HCT116 (cell line): ENCODE results near the gene CFAP46. TPM values are rescaled to one million over a fixed set of nuclear protein-coding genes. Genes with fewer than 3 reads are reported as not detected.

Source experiments
- ATAC-seq: fragments of 200-7000 bp; cut with Tn5 transposase; 2 replicates; pipeline ENCODE4 v1.9.1; 2020; ENCODE audit warnings: mild to moderate bottlenecking, moderate library complexity
- BruUV-seq: library from RNA; stranded (reverse); fragments of 400-500 nt; replicated peaks from 2 replicates; lab custom pipeline; 2021; lab: Mats Ljungman, UMichigan
- CTCF ChIA-PET: fragments of 300-600 bp; sonication (Branson Sonifier 250); formaldehyde crosslinking; loops from one replicate; lab custom pipeline; 2021; ENCODE audit warnings: antibody characterized with exemption; lab: Charles Lee
- POLR2A ChIA-PET: fragments of 300-600, 350-600 bp; sonication (Branson Sonifier 250); formaldehyde crosslinking; loops from one replicate; lab custom pipeline; 2021; ENCODE audit warnings: antibody characterized with exemption; lab: Charles Lee
- RAD21 ChIA-PET, 2 experiments: fragments of 300-600 bp; sonication (Branson Sonifier 250); formaldehyde crosslinking; loops; one replicate each; lab custom pipeline; 2023; ENCODE audit warnings: low total read pairs in 2 of 2; ENCODE audit not compliant: uncharacterized antibody in 2 of 2, unreplicated experiment in 2 of 2, low non-redundant PET in 1 of 2; lab: Charles Lee
- DNase-seq: peaks from one replicate; pipeline ENCODE4 v3.0.0-alpha.2; 2010; ENCODE audit warnings: low read depth, low spot score
- H2AFZ ChIP-seq: fragments of 200-600 bp; shearing (Covaris generic), sonication (generic); 2 replicates; pipeline ENCODE4 v1.6.1; 2017; ENCODE audit warnings: low read depth, mixed run types, mixed read lengths, antibody characterized with exemption, low read length; ENCODE audit not compliant: poor library complexity, severe bottlenecking
- H3K27ac ChIP-seq: 2 replicates; pipeline ENCODE4 v1.5.1; 2012; ENCODE audit warnings: low read depth, low read length
- H3K27me3 ChIP-seq: fragments of 200-600 bp; sonication (generic); 2 replicates; pipeline ENCODE4 v1.6.1; 2016; ENCODE audit warnings: mixed run types, low read length, mixed read lengths; ENCODE audit not compliant: insufficient read depth
- H3K36me3 ChIP-seq, 2 experiments: fragments of 200-500 bp in 1 of 2; fragments of 200-600 bp in 1 of 2; sonication (Bioruptor generic) in 1 of 2; sonication (generic) in 1 of 2; 2 replicates each; pipeline versions ENCODE4 v1.5.1 to v1.6.1; 2014 to 2016; ENCODE audit warnings: low read length in 2 of 2, inconsistent platforms in 1 of 2, mixed read lengths in 1 of 2, mixed run types in 1 of 2; ENCODE audit not compliant: insufficient read depth in 2 of 2, control insufficient read depth in 1 of 2
- H3K4me1 ChIP-seq, 2 experiments: fragments of 200-600 bp in 1 of 2; sonication (generic) in 1 of 2; 2 replicates each; pipeline versions ENCODE4 v1.5.1 to v1.6.1; 2012 to 2017; ENCODE audit warnings: low read length in 2 of 2, inconsistent platforms in 1 of 2, mild to moderate bottlenecking in 1 of 2, mixed read lengths in 1 of 2, mixed run types in 1 of 2, moderate library complexity in 1 of 2; ENCODE audit not compliant: insufficient read depth in 2 of 2, control insufficient read depth in 1 of 2
- H3K4me2 ChIP-seq: fragments of 200-600 bp; sonication (generic); 2 replicates; pipeline ENCODE4 v1.6.1; 2017; ENCODE audit warnings: mixed run types, low read length, mixed read lengths
- H3K4me3 ChIP-seq, 2 experiments: fragments of 200-600 bp in 1 of 2; sonication (generic) in 1 of 2; replicated peaks in 1 of 2; 2 replicates each; pipeline ENCODE4 v1.5.1; 2011 to 2016; ENCODE audit warnings: low read length in 2 of 2, control low read depth in 1 of 2, low read depth in 1 of 2, mild to moderate bottlenecking in 1 of 2, mixed read lengths in 1 of 2, mixed run types in 1 of 2
- H3K79me2 ChIP-seq: fragments of 200-600 bp; sonication (generic); 2 replicates; pipeline ENCODE4 v1.6.1; 2017; ENCODE audit warnings: mild to moderate bottlenecking, mixed run types, low read length, moderate library complexity, mixed read lengths; ENCODE audit not compliant: insufficient read depth
- H3K9ac ChIP-seq: fragments of 200-600 bp; sonication (generic); 2 replicates; pipeline ENCODE4 v1.6.1; 2016; ENCODE audit warnings: low read length, mixed read lengths
- H3K9me2 ChIP-seq: fragments of 200-600 bp; sonication (generic), shearing (Covaris generic); 2 replicates; pipeline ENCODE4 v1.6.1; 2017; ENCODE audit warnings: mixed run types, mild to moderate bottlenecking, moderate library complexity; ENCODE audit not compliant: insufficient read depth
- H3K9me3 ChIP-seq, 2 experiments: fragments of 200-500 bp in 1 of 2; fragments of 200-600 bp in 1 of 2; sonication (Bioruptor generic) in 1 of 2; sonication (generic) in 1 of 2; 2 replicates each; pipeline ENCODE4 v1.6.1; 2014 to 2017; ENCODE audit warnings: low read length in 2 of 2, mixed read lengths in 2 of 2, inconsistent platforms in 1 of 2, low read depth in 1 of 2, mild to moderate bottlenecking in 1 of 2, mixed run types in 1 of 2, moderate library complexity in 1 of 2; ENCODE audit not compliant: control insufficient read depth in 1 of 2, insufficient read depth in 1 of 2
- H4K20me1 ChIP-seq: fragments of 200-600 bp; sonication (generic), shearing (Covaris generic); 2 replicates; pipeline ENCODE4 v1.6.1; 2017; ENCODE audit warnings: mixed run types, mild to moderate bottlenecking, moderate library complexity; ENCODE audit not compliant: insufficient read depth
- CBX3 ChIP-seq: IDR thresholded peaks from 2 replicates; pipeline ENCODE4 v1.6.1; 2012; ENCODE audit warnings: low read depth
- CEBPB ChIP-seq: IDR thresholded peaks from 2 replicates; pipeline ENCODE4 v1.6.1; 2012; ENCODE audit warnings: low read depth
- ELF1 ChIP-seq: IDR thresholded peaks from 2 replicates; pipeline ENCODE4 v1.6.1; 2012; ENCODE audit warnings: low read depth, borderline replicate concordance
- FOSL1 ChIP-seq: IDR thresholded peaks from 2 replicates; pipeline ENCODE4 v1.6.1; 2012; ENCODE audit warnings: low read depth
- JUND ChIP-seq: IDR thresholded peaks from 2 replicates; pipeline ENCODE4 v1.6.1; 2012
- POLR2A ChIP-seq: IDR thresholded peaks from 2 replicates; pipeline ENCODE4 v1.7.0; 2011; ENCODE audit warnings: borderline replicate concordance; ENCODE audit not compliant: insufficient read depth, insufficient read length; ENCODE audit errors: extremely low read depth
- RAD21 ChIP-seq: IDR thresholded peaks from 2 replicates; pipeline ENCODE4 v1.6.1; 2012; ENCODE audit warnings: low read depth, mild to moderate bottlenecking
- SIN3A ChIP-seq: IDR thresholded peaks from 2 replicates; pipeline ENCODE4 v1.6.1; 2012; ENCODE audit warnings: low read depth
- SP1 ChIP-seq: IDR thresholded peaks from 2 replicates; pipeline ENCODE4 v1.6.1; 2012; ENCODE audit warnings: low read depth
- TCF7L2 ChIP-seq: IDR thresholded peaks from 2 replicates; pipeline ENCODE4 v1.7.0; 2011; ENCODE audit warnings: borderline replicate concordance, inconsistent platforms; ENCODE audit not compliant: insufficient read depth, insufficient read length; ENCODE audit errors: extremely low read depth
- YY1 ChIP-seq: IDR thresholded peaks from 2 replicates; pipeline ENCODE4 v1.6.1; 2011; ENCODE audit warnings: low read length, low read depth, moderate library complexity, mild to moderate bottlenecking; ENCODE audit not compliant: insufficient replicate concordance; ENCODE audit errors: extremely low read depth
- ZFX ChIP-seq: fragments of 450-650 bp; IDR thresholded peaks from 2 replicates; pipeline ENCODE4 v1.6.1; 2017
- ZNF274 ChIP-seq: fragments of 200-500 bp; sonication (Bioruptor generic); IDR thresholded peaks from 2 replicates; pipeline ENCODE4 v1.6.1; 2014; ENCODE audit warnings: mild to moderate bottlenecking, low read depth, low read length, inconsistent platforms
- intact Hi-C: fragments of 100-400 bp; cut with micrococcal nuclease; formaldehyde crosslinking; loops from 2 replicates; pipeline ENCODE4 v1.10.0; 2022
- total RNA-seq: library from RNA; stranded (reverse); gene quantifications from one replicate; pipeline ENCODE4 v1.2.1, GENCODE V29; 2021; ENCODE audit not compliant: unreplicated experiment
- TF ChIP-seq, protein P1 (sequence below): IDR thresholded peaks from 2 replicates; pipeline ENCODE4 v1.6.1; 2012
- TF ChIP-seq, protein P2 (sequence below): IDR thresholded peaks from 2 replicates; pipeline ENCODE4 v1.6.1; 2012
- TF ChIP-seq, protein P3 (sequence below), 3 experiments: fragments of 200-600 bp in 1 of 3; sonication (generic) in 1 of 3; IDR thresholded peaks in 2 of 3; conservative IDR thresholded peaks in 1 of 3; 2 replicates each; pipeline ENCODE4 v1.5.1; 2012 to 2017; ENCODE audit warnings: low read depth in 2 of 3, low read length in 2 of 3, antibody characterized with exemption in 1 of 3, borderline replicate concordance in 1 of 3, control low read depth in 1 of 3, mild to moderate bottlenecking in 1 of 3, mixed read lengths in 1 of 3, mixed run types in 1 of 3, moderate library complexity in 1 of 3; ENCODE audit not compliant: insufficient read depth in 1 of 3
- TF ChIP-seq, protein P4 (sequence below): IDR thresholded peaks from 2 replicates; pipeline ENCODE4 v1.6.1; 2011; ENCODE audit warnings: mild to moderate bottlenecking, low read length, moderate library complexity; ENCODE audit not compliant: insufficient replicate concordance; ENCODE audit errors: extremely low read depth
- TF ChIP-seq, protein P5 (sequence below): IDR thresholded peaks from 2 replicates; pipeline ENCODE4 v1.6.1; 2012; ENCODE audit warnings: low read depth

The CFAP46 gene
- total RNA-seq, 1 experiment from 2014 or later, result 1.4 TPM

DNA sequence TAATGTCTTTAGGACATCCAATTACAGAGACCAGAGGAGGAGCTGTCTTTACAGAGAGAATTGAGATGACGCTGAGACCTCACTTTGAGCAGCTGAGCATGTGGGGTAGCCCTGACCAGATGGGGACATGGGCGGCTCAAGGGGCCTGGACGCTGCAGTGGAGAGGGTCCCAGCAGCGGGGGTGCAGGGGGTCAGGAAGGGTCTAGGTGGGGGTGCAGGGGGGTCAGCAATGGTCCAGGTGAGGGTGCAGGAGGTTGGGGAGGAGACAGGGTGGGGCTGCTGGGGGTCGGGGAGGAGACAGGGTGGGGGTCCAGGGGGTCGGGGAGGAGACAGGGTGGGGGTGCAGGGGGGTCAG is 43.2 kb upstream of the CFAP46 start:
- no TSS peak for BruUV-seq
- H3K9ac ChIP-seq, result no peak overlapping the region
- POLR2A ChIA-PET, result no interaction called here
- no peaks in the 10 kb centered on the region for H3K79me2 ChIP-seq
- H3K36me3 ChIP-seq, result no peaks in the 10 kb centered on the region
- CTCF ChIA-PET, result no interaction called here
- H3K9me3 ChIP-seq, result no peaks in the 10 kb centered on the region
- TF ChIP-seq, protein P1, sequence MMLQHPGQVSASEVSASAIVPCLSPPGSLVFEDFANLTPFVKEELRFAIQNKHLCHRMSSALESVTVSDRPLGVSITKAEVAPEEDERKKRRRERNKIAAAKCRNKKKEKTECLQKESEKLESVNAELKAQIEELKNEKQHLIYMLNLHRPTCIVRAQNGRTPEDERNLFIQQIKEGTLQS, result no peak
- TF ChIP-seq POLR2A, result no peak
- TF ChIP-seq, protein P2, sequence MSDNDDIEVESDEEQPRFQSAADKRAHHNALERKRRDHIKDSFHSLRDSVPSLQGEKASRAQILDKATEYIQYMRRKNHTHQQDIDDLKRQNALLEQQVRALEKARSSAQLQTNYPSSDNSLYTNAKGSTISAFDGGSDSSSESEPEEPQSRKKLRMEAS, result no peak
- TF ChIP-seq JUND, result no peak
- no peak for TF ChIP-seq ELF1
- no peak for TF ChIP-seq YY1
- no peak for TF ChIP-seq CBX3
- no peak for TF ChIP-seq TCF7L2
- no peak for TF ChIP-seq FOSL1
- TF ChIP-seq ZNF274, result no peak
- TF ChIP-seq, protein P3, sequence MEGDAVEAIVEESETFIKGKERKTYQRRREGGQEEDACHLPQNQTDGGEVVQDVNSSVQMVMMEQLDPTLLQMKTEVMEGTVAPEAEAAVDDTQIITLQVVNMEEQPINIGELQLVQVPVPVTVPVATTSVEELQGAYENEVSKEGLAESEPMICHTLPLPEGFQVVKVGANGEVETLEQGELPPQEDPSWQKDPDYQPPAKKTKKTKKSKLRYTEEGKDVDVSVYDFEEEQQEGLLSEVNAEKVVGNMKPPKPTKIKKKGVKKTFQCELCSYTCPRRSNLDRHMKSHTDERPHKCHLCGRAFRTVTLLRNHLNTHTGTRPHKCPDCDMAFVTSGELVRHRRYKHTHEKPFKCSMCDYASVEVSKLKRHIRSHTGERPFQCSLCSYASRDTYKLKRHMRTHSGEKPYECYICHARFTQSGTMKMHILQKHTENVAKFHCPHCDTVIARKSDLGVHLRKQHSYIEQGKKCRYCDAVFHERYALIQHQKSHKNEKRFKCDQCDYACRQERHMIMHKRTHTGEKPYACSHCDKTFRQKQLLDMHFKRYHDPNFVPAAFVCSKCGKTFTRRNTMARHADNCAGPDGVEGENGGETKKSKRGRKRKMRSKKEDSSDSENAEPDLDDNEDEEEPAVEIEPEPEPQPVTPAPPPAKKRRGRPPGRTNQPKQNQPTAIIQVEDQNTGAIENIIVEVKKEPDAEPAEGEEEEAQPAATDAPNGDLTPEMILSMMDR (IDR thresholded peaks at IDR 0.05 in 2 of 3, conservative IDR thresholded peaks at IDR 0.05 in 1 of 3; ENCODE audit: borderline replicate concordance in 1 of 3, insufficient read depth in 1 of 3, low read depth in 2 of 3, low read length in 2 of 3), result no peak
- TF ChIP-seq ZFX, result no peak
- TF ChIP-seq, protein P4, sequence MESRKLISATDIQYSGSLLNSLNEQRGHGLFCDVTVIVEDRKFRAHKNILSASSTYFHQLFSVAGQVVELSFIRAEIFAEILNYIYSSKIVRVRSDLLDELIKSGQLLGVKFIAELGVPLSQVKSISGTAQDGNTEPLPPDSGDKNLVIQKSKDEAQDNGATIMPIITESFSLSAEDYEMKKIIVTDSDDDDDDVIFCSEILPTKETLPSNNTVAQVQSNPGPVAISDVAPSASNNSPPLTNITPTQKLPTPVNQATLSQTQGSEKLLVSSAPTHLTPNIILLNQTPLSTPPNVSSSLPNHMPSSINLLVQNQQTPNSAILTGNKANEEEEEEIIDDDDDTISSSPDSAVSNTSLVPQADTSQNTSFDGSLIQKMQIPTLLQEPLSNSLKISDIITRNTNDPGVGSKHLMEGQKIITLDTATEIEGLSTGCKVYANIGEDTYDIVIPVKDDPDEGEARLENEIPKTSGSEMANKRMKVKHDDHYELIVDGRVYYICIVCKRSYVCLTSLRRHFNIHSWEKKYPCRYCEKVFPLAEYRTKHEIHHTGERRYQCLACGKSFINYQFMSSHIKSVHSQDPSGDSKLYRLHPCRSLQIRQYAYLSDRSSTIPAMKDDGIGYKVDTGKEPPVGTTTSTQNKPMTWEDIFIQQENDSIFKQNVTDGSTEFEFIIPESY, result no peak
- TF ChIP-seq, protein P5, sequence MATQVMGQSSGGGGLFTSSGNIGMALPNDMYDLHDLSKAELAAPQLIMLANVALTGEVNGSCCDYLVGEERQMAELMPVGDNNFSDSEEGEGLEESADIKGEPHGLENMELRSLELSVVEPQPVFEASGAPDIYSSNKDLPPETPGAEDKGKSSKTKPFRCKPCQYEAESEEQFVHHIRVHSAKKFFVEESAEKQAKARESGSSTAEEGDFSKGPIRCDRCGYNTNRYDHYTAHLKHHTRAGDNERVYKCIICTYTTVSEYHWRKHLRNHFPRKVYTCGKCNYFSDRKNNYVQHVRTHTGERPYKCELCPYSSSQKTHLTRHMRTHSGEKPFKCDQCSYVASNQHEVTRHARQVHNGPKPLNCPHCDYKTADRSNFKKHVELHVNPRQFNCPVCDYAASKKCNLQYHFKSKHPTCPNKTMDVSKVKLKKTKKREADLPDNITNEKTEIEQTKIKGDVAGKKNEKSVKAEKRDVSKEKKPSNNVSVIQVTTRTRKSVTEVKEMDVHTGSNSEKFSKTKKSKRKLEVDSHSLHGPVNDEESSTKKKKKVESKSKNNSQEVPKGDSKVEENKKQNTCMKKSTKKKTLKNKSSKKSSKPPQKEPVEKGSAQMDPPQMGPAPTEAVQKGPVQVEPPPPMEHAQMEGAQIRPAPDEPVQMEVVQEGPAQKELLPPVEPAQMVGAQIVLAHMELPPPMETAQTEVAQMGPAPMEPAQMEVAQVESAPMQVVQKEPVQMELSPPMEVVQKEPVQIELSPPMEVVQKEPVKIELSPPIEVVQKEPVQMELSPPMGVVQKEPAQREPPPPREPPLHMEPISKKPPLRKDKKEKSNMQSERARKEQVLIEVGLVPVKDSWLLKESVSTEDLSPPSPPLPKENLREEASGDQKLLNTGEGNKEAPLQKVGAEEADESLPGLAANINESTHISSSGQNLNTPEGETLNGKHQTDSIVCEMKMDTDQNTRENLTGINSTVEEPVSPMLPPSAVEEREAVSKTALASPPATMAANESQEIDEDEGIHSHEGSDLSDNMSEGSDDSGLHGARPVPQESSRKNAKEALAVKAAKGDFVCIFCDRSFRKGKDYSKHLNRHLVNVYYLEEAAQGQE, result no peak
- TF ChIP-seq CEBPB, result no peak
- TF ChIP-seq RAD21, result no peak
- no peak for TF ChIP-seq SIN3A
- TF ChIP-seq SP1, result no peak
- H3K9me2 ChIP-seq, result no peaks in the 10 kb centered on the region
- H3K27me3 ChIP-seq, result no peaks in the 10 kb centered on the region
- DNase-seq, result no peak
- intact Hi-C loops, result no loop called here
- RAD21 ChIA-PET, result no interaction called here
- no peak overlapping the region for H3K4me3 ChIP-seq
- ATAC-seq, result no peak
- no peak overlapping the region for H3K27ac ChIP-seq
- H2AFZ ChIP-seq, result no peak overlapping the region
- no peaks in the 10 kb centered on the region for H3K4me1 ChIP-seq
- no peaks in the 10 kb centered on the region for H4K20me1 ChIP-seq
- no peak overlapping the region for H3K4me2 ChIP-seq
